ENCODE results near the gene VSIG10L.

- TF ChIP-seq NR2C2 (CRISPR knock-in tag; IDR thresholded peaks at IDR 0.05), result no peak
- no peak for TF ChIP-seq CTCF (IDR thresholded peaks at IDR 0.05)
- TF ChIP-seq ZBTB21 (CRISPR knock-in tag; IDR thresholded peaks at IDR 0.05; ENCODE audit: borderline replicate concordance), result no peak
- TF ChIP-seq IRF1 (CRISPR knock-in tag; IDR thresholded peaks at IDR 0.05), result no peak
- no peak for TF ChIP-seq ZNF121 (CRISPR knock-in tag; IDR thresholded peaks at IDR 0.05)
- TF ChIP-seq NFE2L1 (CRISPR knock-in tag; IDR thresholded peaks at IDR 0.05), result no peak
- TF ChIP-seq, protein P1, sequence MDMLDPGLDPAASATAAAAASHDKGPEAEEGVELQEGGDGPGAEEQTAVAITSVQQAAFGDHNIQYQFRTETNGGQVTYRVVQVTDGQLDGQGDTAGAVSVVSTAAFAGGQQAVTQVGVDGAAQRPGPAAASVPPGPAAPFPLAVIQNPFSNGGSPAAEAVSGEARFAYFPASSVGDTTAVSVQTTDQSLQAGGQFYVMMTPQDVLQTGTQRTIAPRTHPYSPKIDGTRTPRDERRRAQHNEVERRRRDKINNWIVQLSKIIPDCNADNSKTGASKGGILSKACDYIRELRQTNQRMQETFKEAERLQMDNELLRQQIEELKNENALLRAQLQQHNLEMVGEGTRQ (CRISPR knock-in tag; IDR thresholded peaks at IDR 0.05), result no peak
- TF ChIP-seq, protein P2, sequence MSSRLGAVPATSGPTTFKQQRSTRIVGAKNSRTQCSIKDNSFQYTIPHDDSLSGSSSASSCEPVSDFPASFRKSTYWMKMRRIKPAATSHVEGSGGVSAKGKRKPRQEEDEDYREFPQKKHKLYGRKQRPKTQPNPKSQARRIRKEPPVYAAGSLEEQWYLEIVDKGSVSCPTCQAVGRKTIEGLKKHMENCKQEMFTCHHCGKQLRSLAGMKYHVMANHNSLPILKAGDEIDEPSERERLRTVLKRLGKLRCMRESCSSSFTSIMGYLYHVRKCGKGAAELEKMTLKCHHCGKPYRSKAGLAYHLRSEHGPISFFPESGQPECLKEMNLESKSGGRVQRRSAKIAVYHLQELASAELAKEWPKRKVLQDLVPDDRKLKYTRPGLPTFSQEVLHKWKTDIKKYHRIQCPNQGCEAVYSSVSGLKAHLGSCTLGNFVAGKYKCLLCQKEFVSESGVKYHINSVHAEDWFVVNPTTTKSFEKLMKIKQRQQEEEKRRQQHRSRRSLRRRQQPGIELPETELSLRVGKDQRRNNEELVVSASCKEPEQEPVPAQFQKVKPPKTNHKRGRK (CRISPR knock-in tag; IDR thresholded peaks at IDR 0.05; ENCODE audit: borderline replicate concordance), result no peak
- no peak for TF ChIP-seq RELA (CRISPR knock-in tag; IDR thresholded peaks at IDR 0.05; ENCODE audit: borderline replicate concordance)
- TF ChIP-seq ZNF671 (CRISPR knock-in tag; IDR thresholded peaks at IDR 0.05), result no peak
These were observed 46.0 kb upstream of the VSIG10L start, which contains the start of gene LIM2 for GRCh38 chr19:51387924-51388389.

Data from WTC11 (cell line).